HepG2 (cell line): ENCODE data around the gene HES7. TPM values are rescaled to one million over a fixed set of nuclear protein-coding genes. Genes with fewer than 3 reads are reported as not detected.

Source experiments
- ATAC-seq: fragments of 200-7000 bp; cut with Tn5 transposase; 3 replicates; pipeline ENCODE4 v1.9.1; 2020; ENCODE audit warnings: mild to moderate bottlenecking, moderate library complexity
- BruUV-seq: library from RNA; stranded (reverse); fragments of 400-500 nt; replicated peaks from 2 replicates; lab custom pipeline; 2021; lab: Mats Ljungman, UMichigan
- CTCF ChIA-PET: fragments of 300-600 bp; formaldehyde crosslinking; extraction: SDS; loops from one replicate; lab custom pipeline; 2021; ENCODE audit warnings: low total read pairs, inconsistent platforms, low intra/inter-chr PET ratio; lab: Yijun Ruan, JAX
- POLR2A ChIA-PET: fragments of 350-600 bp; sonication (Branson Sonifier 250); formaldehyde crosslinking; loops from one replicate; lab custom pipeline; 2020; ENCODE audit warnings: antibody characterized with exemption, inconsistent platforms; lab: Yijun Ruan, JAX
- DNase-seq: peaks from one replicate; pipeline ENCODE4 v3.0.0-alpha.2; 2015; ENCODE audit warnings: low spot score
- FAIRE-seq: peaks from 3 replicates; lab custom pipeline; 2011; peaks lifted over from hg19 to GRCh38; lab: Jason Lieb, UNC
- H2AFZ ChIP-seq: one replicate; pipeline ENCODE4 v1.6.1; 2011; ENCODE audit warnings: low read length, inconsistent platforms
- H3K27ac ChIP-seq: fragments of 300-600 bp; 3 replicates; pipeline ENCODE4 v1.8.0; 2011; ENCODE audit warnings: mixed run types, mild to moderate bottlenecking, mixed read lengths, low read length, inconsistent platforms; ENCODE audit not compliant: insufficient read depth; ENCODE audit errors: extremely low read length
- H3K27me3 ChIP-seq, 2 experiments: fragments of 200-600 bp in 1 of 2; 2 replicates in 1 of 2; 3 replicates in 1 of 2; pipeline versions ENCODE4 v1.6.0 to v1.8.0; 2011; ENCODE audit warnings: low read length in 2 of 2, mild to moderate bottlenecking in 2 of 2, moderate library complexity in 2 of 2, inconsistent platforms in 1 of 2; ENCODE audit not compliant: insufficient read depth in 2 of 2, control insufficient read depth in 1 of 2
- H3K36me3 ChIP-seq, 2 experiments: fragments of 200-600 bp in 1 of 2; replicated peaks in 1 of 2; 2 replicates in 1 of 2; 3 replicates in 1 of 2; pipeline versions ENCODE4 v1.5.1 to v1.8.0; 2011; ENCODE audit warnings: low read length in 2 of 2, inconsistent platforms in 1 of 2; ENCODE audit not compliant: insufficient read depth in 2 of 2, control insufficient read depth in 1 of 2
- H3K4me1 ChIP-seq: 2 replicates; pipeline ENCODE4 v1.5.1; 2012; ENCODE audit warnings: low read length, inconsistent platforms; ENCODE audit not compliant: insufficient read depth
- H3K4me2 ChIP-seq: 2 replicates; pipeline ENCODE4 v1.6.0; 2011; ENCODE audit warnings: low read depth, low read length, inconsistent platforms
- H3K4me3 ChIP-seq, 3 experiments: fragments of 200-600 bp in 1 of 3; sonication (generic), shearing (Covaris generic) in 1 of 3; replicated peaks in 1 of 3; 2 replicates each; pipeline ENCODE4 v1.5.1; 2011 to 2016; ENCODE audit warnings: low read length in 3 of 3, inconsistent platforms in 2 of 3, low read depth in 2 of 3, mild to moderate bottlenecking in 2 of 3, control low read depth in 1 of 3, mixed read lengths in 1 of 3; ENCODE audit not compliant: insufficient read depth in 1 of 3
- H3K79me2 ChIP-seq: one replicate; pipeline ENCODE4 v1.6.1; 2011; ENCODE audit warnings: low read length, inconsistent platforms; ENCODE audit not compliant: insufficient read depth
- H3K9ac ChIP-seq: 2 replicates; pipeline ENCODE4 v1.6.0; 2011; ENCODE audit warnings: mild to moderate bottlenecking, low read depth, low read length, inconsistent platforms; ENCODE audit not compliant: insufficient read depth
- H3K9me3 ChIP-seq: 2 replicates; pipeline ENCODE4 v1.5.1; 2012; ENCODE audit warnings: mild to moderate bottlenecking, low read length
- H4K20me1 ChIP-seq: 2 replicates; pipeline ENCODE4 v1.6.0; 2011; ENCODE audit warnings: inconsistent platforms, mild to moderate bottlenecking, low read length, moderate library complexity; ENCODE audit not compliant: insufficient read depth
- PRDM15 ChIP-seq: sonication (generic); formaldehyde crosslinking; IDR thresholded peaks from 2 replicates; pipeline ENCODE4 v1.4.0; 2020; ENCODE audit warnings: missing genetic modification reagents
- ZBTB38 ChIP-seq: sonication (generic); formaldehyde crosslinking; IDR thresholded peaks from 2 replicates; pipeline ENCODE4 v1.5.1; 2020; ENCODE audit warnings: mild to moderate bottlenecking, missing genetic modification reagents
- ZBTB39 ChIP-seq: sonication (generic); formaldehyde crosslinking; IDR thresholded peaks from 2 replicates; pipeline ENCODE4 v1.5.0; 2020; ENCODE audit warnings: missing genetic modification reagents
- ZNF670 ChIP-seq: sonication (generic); formaldehyde crosslinking; IDR thresholded peaks from 2 replicates; pipeline ENCODE4 v1.8.0; 2022; ENCODE audit warnings: mild to moderate bottlenecking, missing genetic modification reagents, borderline replicate concordance
- ZNF816 ChIP-seq: sonication (generic); formaldehyde crosslinking; IDR thresholded peaks from 2 replicates; pipeline ENCODE4 v1.8.0; 2022; ENCODE audit warnings: missing genetic modification reagents, mild to moderate bottlenecking, borderline replicate concordance
- WGBS: methylation state at CpG from one replicate; pipeline ENCODE4 v1.1.6; 2017; ENCODE audit warnings: low lambda C conversion rate; 5-methylcytosine and 5-hydroxymethylcytosine counted together
- in situ Hi-C: cut with HindIII; loops from 2 replicates; pipeline ENCODE4 v1.10.0; 2017; ENCODE audit warnings: low pct_unique_long_range_greater_than_20kb; ENCODE audit not compliant: extremely low pct_ligation_motif_present
- intact Hi-C: fragments of 100-400 bp; cut with micrococcal nuclease; formaldehyde crosslinking; loops from one replicate; pipeline ENCODE4 v1.10.0; 2022; ENCODE audit not compliant: unreplicated experiment
- polyA plus RNA-seq, 8 experiments: library from polyadenylated mRNA; depleted of rRNA in 3 of 8; stranded (reverse) in 7 of 8; unstranded in 1 of 8; fragments of >200 nt; fragmentation: Illumina TruSeq in 4 of 8; extraction: Trizol in 4 of 8; gene quantifications; 2 replicates each; pipeline versions ENCODE4 v1.2.1 to v1.2.3, GENCODE V29; 2011 to 2016; ENCODE audit warnings: low read depth in 4 of 8, missing spikeins in 1 of 8, mixed read lengths in 1 of 8; ENCODE audit not compliant: insufficient read depth in 1 of 8
- total RNA-seq, 5 experiments: library from RNA; depleted of rRNA; stranded (reverse); fragments of >200 nt; fragmentation: Illumina TruSeq; extraction: Trizol; gene quantifications; 2 replicates each; pipeline ENCODE4 v1.2.3, GENCODE V29; 2016; ENCODE audit warnings: low read depth in 1 of 5

Gene HES7
- total and polyA plus RNA-seq, 2 of the 13 experiments (the other 11 are each of a cell fraction or from before 2014, with no cell fraction given), result not detected

GRCh38 chr17:8166731-8167130 is 42.8 kb upstream of the HES7 start (continued):
- no peak for TF ChIP-seq ZBTB39 (CRISPR knock-in tag)

- no peak for DNase-seq
- Histone ChIP-seq H3K36me3 (peaks cover 1 to 7% of the 10 kb centered on the region in 2 experiments; a peak in 3 of 5 replicates), H3K4me2 (peak overlapping the region; percentile 91), H3K4me3 (peak overlapping the region; percentile 92 to 99 (median 98)), H4K20me1 (no peaks in the 10 kb centered on the region), H3K79me2 (peaks cover 18% of the 10 kb centered on the region), H3K9ac (peak overlapping the region; percentile 80), H3K27ac (peak overlapping the region; percentile 95), H3K9me3 (no peaks in the 10 kb centered on the region), H2AFZ (no peak overlapping the region), H3K27me3 (no peaks in the 10 kb centered on the region; a peak in 1 of 5 replicates), H3K4me1 (peaks cover 57% of the 10 kb centered on the region)
- TF ChIP-seq PRDM15 (CRISPR knock-in tag), result peak; percentile 65; the same call in 1 of the 2 replicates
- 0 out of 2 replicates have a peak, but pooled peaks have one; percentile 41 for TF ChIP-seq ZNF670
- TF ChIP-seq ZNF816 (CRISPR knock-in tag), result 0 out of 2 replicates have a peak, but pooled peaks have one; percentile 34
- TF ChIP-seq ZBTB38 (CRISPR knock-in tag), result no peak
- BruUV-seq, result no TSS peak
- no peak for ATAC-seq
- intact Hi-C loops (no loop called here), in situ Hi-C loops (no loop called here)
- POLR2A ChIA-PET, result interaction anchor here (0.7 to 2.6 kb wide), 13 partner anchors 8 to 124 kb away, joined by 3 to 149 read pairs (median 6); partner anchors contain the start of genes BORCS6, RANGRF and TMEM107
- CTCF ChIA-PET, result interaction anchor here (0.9 kb wide), 1 partner anchor 26 kb away, joined by 3 read pairs; no protein-coding TSS in a partner anchor
- 7% methylated on average over 6 of the region's 6 CpGs for WGBS
- FAIRE-seq, result no peak
These were observed 40.9 kb upstream of the HES7 start for GRCh38 chr17:8164815-8165131.
